ENCODE results near the gene TTC31.
"Not testable (repeated sequence)": the region's sequence is repeated elsewhere in the genome, so short reads cannot be mapped to it uniquely, and the experiment has no call there.

The TTC31 gene

DNA sequence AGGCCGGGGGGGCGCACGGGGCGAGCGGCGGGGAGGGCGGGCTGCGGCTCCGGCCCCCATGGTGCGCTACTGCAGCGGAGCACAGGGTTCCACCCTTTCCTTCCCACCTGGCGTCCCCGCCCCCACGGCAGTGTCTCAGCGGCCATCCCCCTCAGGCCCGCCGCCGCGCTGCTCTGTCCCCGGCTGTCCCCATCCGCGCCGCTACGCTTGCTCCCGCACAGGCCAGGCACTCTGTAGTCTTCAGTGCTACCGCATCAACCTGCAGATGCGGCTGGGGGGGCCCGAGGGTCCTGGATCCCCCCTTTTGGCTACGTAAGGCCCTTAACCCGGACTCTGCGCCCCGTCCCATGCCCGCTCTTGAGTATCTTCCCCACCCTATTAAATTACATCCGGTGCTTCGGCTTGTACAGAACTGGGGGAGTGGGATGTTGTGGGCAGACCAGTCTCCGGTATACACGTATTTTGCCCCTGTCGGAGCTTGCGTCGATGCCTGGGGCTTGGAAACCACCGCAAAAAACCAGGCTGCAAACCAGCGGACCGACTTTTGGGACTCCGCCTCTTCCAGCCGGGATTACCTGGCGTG lies 25.2 kb upstream of the TTC31 start:
- peak; percentile 82 to 87 for DNase-seq

DNA sequence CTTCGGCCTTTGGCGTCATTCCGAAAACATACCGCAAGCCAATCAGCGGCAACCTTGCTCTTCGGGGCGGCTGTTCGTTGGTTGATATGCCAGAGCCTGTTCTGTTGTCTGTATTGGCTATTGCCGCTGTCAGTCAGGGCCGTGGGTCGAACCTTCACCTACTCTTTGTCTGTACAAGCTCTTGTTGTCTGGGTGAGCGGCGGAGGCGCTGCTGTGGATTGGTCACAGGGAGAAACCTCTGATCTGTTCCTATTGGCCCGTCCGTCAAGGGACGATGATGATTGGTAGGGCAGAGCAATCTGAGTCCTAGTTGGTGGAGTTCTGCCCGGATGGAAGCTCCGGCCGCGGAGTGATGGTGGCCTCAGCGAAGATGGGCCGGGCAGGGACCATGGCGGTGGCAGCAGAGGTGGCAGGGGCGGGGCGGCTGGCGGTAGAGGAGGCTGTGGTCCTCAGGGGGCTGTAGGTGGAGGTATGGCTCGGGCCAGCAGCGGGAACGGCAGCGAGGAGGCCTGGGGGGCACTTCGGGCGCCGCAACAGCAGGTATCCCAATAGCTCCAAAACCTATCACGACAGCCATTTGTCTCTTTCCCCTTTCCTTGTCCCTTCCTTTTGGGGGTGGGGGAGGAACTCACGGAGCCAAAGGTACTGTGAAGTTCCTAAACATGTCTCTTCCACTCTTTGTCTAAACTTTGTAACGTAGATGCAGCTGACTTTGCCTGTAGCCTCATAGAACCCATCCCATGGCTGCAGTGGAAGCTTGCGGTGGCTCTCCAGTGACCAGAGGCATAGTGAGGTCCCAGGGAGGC lies 24.5 kb upstream of the TTC31 start, which contains the start of gene WBP1:
Gene WBP1 (plus strand): TSS at position 307 of the 806 bp plus-strand sequence. CDS start 165 bp downstream, at position 472.
- DNase-seq = peak; percentile 98 to 99

DNA sequence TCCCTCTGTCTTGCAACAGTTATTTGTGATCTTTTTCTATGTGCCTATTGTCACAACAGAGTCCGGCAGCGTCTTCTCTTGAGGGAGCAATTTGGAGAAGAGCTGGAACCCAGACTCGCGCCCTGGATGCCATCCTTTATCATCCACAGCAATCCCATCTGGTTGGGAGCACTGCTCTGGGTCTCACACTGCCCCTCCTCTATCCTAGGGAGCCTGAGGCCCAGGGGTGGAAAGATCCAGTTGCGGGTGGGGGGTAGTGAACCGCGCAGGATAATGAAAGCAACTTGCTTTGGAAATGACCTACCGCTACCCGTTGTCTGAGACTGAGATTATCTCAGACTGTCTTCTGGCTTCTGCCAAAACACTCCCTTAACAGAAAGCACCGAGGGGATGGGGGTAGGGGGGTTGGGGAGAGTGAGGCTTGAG lies 23.9 kb upstream of the TTC31 start:
- DNase-seq = no peak

DNA sequence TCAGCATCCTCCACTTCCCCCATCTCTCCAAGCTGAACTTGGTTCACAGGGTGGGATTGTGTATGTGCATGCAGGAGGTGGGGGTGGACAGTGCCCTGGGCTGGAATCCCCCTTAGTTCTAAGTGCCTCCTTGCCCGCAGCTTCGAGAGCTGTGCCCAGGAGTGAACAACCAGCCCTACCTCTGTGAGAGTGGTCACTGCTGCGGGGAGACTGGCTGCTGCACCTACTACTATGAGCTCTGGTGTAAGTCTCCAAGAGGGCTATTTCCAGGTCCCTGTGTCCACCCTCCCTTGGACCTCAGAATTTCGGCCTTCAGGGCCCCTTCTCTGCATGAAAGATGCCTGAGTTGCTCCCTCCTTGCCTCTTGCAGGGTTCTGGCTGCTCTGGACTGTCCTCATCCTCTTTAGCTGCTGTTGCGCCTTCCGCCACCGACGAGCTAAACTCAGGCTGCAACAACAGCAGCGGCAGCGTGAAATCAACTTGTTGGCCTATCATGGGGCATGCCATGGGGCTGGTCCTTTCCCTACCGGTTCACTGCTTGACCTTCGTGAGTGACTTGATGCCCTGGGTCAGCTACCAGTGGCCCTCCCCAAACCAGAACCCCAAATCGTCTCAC lies 23.3 kb upstream of the TTC31 start:
- DNase-seq = not testable (repeated sequence)

DNA sequence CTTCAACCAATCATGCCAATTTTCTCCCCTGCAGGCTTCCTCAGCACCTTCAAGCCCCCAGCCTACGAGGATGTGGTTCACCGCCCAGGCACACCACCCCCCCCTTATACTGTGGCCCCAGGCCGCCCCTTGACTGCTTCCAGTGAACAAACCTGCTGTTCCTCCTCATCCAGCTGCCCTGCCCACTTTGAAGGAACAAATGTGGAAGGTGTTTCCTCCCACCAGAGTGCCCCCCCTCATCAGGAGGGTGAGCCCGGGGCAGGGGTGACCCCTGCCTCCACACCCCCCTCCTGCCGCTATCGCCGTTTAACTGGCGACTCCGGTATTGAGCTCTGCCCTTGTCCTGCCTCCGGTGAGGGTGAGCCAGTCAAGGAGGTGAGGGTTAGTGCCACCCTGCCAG lies 22.7 kb upstream of the TTC31 start:
- not testable (repeated sequence) for DNase-seq

DNA sequence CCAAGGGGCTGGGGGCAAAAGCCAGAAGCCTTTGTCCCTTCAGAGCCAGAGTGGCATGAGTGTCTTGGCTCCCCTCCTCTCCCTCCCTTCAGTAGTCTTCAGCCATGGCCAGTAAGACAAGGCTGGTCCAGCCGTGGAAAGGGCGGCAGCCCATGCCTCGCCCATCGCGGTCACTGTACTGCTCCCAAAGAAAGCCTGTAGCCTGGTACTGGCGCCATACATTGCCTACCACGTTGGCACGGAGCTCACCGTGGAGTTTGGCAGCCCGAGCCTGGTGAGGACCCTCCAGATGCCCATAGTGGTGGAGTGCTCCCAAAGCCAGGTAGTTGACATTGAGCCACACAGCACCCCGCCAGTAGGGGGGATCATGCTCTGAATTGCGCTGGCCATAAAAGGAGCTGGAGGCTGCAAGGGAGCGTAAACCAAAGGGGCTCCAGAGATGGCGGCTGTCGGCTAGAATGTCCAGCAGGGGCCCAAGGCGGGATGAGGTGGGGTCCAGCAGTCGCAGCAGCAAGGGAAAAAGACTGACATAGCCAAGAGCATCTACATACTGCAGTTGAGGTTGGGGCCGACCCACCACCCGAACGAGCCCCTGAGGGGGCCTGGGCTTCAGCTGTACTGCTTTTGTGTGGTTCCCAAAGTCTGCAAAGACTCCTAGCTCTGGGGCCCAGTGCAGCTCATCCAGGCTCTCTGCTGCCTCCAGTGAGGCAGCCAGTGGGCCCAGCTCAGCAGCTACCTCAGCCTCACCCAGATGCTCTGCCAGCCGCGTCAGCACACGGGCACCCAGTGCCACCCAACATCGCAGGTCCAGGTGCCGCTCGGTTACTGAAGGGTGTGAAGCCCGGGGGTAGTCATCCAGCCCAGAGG lies 21.5 kb upstream of the TTC31 start:
- DNase-seq = no peak

DNA sequence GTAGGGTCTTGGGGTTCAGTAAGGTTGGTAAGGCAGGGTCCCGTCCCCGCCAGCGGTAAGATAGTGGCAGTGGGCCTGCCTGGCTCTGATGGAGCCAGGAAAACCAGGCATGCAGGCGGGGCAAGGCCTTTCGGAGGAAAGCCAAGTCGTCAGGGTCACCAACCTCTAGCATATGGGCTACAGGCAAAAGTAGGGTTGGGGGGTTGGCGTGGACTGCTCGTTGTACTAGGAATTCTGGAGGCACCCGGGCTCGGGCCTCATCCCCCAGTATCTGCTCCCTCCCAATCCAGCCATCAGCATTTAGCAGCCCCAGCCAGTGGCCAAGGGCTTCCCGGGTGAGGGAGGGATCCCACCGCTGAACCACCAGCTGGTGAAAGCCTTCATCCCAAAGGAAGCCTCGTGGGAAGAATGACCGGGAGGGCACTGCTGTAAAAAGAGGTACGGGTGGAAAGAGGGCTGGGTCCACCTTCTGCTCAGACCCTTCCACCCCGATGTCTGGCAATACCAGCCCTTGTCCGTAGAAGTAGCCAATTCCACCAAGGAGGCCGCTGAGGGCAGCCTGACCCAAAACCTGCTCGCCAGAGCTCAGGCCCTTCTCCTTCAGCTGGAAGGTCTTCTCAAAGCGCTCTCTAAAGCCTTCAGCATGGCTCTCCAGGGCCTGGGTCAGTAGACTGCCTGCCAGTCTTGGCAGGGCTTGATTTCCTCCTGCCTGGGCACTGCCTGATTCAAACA lies 20.7 kb upstream of the TTC31 start:
- no peak for DNase-seq

DNA sequence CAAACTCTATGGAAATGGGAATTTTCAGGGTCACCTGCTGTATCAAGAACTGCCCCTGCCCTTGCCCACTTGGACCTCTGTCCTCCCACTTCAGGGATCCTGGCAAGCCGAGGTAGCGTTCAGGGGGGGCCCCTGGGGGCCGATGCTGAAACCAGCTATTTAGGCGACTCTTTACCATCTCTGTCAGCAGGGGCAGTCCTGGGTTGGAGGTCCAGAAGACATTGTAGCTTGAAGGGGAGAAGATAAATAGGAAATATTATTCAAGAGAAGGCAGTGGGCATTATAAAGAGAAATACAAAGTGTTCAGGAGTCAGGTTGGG lies 20.1 kb upstream of the TTC31 start:
- no peak for DNase-seq

DNA sequence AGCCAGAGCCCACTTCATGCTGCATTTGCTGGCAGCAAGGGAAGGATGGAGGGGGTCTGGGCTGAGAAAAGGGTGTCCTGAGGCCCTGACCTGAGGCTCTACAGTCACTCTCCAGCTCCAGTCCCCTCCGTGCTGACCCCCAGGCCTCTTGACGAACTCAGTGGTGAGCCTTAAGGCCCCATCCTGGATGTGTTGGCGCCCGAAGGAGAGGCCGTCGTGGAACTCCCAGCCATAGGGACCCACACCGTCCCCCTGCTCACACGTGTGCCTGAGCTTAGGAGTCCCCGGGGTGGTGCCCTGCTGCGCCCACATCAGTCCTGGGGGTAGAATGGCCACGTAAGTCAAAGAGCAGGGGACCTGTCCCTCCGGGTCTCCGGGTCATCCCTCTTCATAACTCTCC lies 18.5 kb upstream of the TTC31 start:
- no peak for DNase-seq

DNA sequence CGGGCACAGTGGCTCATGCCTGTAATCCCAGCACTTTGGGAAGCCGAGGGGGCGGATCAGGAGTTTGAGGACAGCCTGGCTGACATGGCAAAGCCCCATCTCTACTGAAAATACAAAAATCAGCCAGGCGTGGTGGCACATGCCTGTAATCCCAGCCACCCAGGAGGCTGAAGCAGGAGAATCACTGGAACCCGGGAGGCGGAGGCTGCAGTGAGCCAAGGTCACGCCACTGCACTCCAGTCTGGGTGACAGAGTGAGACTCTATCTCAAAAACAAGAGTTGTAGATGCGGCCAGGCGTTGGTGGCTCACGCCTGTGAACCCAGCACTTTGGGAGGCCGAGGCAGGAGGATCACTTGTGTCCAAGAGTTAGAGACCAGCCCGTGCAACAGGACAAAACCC lies 12.1 kb upstream of the TTC31 start:
- DNase-seq = not testable (repeated sequence)

DNA sequence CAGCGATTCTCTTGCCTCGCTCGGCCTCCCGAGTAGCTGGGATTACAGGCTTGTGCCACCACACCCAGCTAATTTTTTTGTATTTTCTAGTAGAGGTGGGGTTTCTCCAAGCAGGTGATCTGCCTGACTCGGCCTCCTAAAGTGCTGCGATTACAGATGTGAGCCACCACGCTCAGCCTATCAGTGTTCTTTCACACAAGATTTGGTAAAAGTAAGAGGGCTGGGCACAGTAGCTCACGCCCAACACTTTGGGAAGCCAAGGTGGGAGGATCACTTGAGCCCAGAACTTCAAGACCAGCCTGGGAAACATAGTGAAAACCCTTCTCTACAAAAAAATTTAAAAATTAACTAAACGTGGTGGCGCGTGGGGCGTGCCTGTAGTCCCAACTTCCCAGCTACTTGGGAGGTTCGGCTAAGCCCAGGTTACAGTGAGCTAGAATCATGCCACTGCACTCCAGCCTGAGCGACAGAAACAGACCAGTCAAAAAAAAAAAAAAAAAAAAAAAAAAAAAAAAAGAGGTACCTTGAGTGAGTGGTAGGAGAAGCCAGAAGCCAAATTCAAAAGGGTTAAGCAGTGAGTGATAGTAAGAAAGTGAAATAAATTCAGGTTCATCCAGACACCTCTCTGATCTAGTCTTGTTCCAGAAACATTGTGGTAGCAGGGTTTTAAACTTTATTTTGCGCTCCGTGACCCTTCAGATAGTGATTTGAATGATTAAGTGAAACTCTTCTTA lies 11.4 kb upstream of the TTC31 start:
- DNase-seq = no peak

DNA sequence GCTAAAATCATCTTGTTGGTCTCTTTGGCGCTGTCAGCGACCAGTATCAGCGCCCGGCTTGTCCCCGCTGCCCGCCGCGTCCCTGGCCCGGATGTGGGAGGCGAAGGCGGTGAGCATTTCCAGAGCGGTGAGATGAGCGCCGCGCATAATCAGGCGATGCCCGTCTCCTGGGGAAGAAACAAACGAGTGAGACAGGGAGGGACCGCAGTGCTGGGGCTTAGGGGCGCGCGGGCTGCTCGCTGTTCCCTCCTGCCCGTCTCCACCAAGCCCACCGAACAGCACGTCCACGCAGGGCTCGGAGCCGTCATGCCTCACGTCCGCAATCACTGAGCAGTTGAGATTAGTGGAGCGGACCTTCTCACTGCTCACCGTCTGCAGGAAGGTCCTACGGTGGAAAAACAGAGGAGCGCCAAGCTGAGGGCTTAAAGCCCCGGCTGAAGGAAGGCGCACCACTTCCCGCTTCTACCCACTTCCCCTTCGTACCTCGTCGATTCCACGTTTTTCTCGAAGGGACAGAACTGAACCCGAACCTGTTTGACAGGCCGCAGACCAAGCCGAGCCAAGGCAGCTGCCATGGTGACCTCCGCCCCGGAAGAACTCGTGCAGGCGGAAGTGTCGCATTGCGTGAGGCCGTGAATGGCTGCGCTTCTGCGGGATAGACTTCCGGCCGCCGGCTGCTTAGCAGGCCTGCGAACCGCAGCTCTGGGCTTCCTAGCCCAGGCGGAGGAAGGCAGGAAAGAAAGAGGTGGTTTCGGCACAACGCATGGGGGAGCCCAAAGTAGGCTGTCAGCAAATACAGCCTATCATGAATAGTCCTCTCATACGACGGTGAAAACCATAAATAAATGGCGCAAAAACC lies 10.6 kb upstream of the TTC31 start, which contains the start of gene MRPL53:
Gene MRPL53 (minus strand): TSS at position 595 of the 859 bp plus-strand sequence. CDS start 20 bp downstream, at position 575.
- peak; percentile 97 for DNase-seq

DNA sequence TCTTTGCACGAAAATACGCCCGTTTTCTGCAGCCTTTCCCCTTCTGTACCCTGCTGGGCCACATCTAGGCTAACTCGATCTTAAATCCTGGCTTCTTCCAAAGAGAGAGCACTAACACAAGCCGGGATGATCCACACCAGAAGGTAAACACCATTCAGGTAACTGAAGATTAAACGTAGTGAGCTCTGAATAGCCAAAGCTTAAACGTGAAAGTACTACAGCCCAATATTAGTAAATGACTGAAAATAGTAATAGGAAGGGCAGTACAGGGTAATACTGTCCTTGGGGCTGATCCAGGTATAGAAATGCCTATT lies 10.0 kb upstream of the TTC31 start:
- no peak for DNase-seq

DNA sequence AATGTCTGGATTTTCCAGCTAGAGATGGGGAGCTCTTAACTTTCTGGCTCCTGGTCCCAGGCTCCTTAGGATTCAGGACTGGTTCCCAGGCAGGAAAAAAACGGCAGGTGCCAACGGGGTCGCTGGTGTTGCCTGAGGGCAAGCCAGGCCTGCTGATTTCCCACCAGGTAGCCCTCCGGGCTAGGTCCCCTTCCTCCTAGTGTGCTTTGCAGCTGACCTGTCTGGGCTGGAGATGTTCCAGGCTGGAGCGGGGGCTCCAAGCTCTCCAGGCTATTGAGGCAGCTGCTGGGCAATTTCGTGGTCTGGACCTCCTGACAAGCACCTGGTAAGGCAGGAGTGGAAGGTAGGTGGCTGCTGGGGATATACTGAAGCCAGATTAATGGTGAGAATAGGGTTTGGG lies 8.4 kb upstream of the TTC31 start:
- no peak for DNase-seq

DNA sequence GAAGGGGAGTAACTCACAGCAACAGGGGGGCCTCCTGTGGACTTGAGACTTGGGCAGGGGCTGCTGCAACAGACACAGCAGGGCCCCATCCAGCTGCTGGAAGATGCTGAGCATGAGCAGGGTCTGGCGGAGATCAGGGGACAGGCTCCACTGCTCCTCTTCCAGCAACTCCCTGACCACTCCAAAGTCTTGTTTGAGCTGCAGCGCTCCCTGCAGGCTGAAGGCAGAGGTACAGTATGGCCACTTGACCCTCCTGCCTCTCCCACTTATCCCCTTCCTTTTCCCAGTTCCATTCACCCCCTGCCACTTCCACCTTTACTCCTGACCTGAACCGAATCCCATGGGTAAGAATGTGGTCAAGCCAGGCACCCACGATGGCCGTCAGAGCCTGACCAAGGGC lies 8.0 kb upstream of the TTC31 start:
- no peak for DNase-seq

DNA sequence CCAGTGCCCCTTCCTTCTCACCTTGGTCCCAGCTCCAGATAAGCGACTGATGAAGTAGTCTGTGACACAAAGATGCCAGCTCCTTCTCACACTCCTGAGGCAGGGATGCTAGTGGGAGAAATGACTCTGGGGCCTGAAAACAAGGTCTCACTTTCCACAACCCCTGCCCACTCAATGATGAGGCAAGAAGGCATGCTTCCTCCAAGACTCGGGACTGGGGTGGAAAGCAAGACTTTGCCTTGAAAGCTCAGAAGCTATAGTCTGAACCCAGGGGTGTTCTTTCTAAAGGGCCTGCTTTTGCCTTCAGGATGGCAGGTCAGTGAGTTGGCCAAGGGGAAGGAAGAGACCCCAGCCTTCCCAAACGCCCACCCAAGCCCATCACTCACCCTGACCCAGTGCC lies 1.4 kb upstream of the TTC31 start:
- no peak for DNase-seq

DNA sequence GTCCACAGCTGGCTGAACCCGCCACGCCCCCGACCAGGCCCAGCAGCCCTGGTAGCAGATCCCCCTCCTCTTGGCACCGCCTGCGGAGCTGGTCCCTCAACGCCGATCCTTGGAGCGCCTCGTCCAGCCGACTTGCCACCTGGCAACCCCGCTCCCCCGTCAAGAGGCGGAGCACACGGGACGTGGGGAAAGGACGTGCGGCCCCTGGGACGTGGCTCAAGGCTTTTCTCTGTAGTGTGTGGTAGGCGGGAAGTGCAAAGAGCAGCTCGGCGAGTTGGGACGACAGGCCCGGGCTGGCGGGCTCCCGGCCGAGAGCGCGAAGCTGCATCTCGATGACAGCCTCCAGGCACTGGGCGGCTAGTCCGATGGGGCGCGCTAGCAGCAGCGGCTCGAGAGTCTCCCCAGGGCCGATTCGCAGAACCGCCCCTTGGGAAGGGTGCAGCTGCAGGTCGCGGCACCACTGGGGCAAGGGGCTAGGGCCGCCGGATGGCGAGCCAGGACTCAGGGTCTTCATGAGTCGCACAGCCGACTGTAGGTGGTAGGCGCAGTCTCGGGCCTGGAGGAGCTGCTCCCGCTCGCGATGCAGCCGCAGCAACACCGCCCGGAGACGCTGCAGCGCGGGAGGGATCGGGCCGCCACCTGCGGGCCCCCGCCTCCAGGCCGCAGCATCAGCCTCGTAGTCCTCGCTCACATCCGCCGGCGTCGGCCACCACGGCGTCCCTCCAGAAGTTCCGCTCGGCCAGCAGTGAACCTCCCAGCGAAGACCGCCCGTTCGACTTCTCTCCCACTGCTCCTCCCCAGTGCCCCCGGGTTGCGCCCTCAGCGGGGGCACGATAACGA lies 700 bp upstream of the TTC31 start:
- peak; percentile 52 to 67 for DNase-seq

DNA sequence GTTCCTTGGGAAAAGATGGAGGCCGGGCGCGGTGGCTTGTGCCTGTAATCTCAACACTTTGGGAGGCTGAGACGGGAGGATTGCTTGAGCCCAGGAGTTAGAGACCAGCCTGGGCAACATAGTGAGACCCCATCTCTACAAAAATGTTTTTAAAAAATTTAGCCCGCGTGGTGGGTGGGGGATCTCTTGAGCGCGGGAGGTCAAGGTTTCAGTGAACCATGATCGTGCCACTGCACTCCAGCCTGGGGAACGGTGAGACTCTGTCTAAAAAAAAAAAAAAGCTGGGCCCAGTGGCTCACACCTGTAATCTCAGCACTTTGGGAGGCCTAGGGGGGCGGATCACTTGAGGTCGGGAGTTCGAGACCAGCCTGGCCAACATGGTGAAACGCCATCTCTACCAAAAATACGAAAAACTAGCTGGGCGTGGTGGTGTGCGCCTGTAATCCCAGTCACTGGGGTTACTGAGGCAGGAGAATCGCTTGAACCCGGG lies 839 bp downstream of the TTC31 start:
- not testable (repeated sequence) for DNase-seq

DNA sequence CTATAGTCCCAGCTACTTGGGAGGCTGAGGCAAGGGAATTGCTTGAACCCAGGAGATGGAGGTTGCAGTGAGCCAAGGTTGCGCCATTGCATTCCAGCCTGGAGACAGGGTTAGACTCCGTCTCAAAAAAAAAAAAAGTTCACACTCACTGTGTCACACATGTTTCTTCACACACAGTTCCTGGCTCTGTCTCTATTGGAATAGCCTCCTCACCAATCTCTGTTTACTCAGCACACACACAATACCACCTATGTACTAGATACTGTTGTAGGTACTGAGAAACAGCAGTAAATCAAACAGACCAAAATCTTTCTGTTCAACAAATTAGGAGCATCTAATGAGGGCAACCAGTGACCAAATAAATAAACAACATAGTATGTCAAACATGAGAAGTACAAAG lies 3.3 kb downstream of the TTC31 start:
- no peak for DNase-seq

Measured in activated CD4-positive, alpha-beta T cell treated with anti-CD3 and anti-CD28 coated beads, Interleukin-2, amount 50 U/mL, for 48 hours (primary cell).